GM12878 (cell line): ENCODE results near the gene NEXN. TPM values are rescaled to one million over a fixed set of nuclear protein-coding genes. Genes with fewer than 3 reads are reported as not detected.

Experiments used
- ATAC-seq: fragments of 200-7000 bp; cut with Tn5 transposase; 3 replicates; pipeline ENCODE4 v1.9.1; 2020; ENCODE audit warnings: mild to moderate bottlenecking, moderate library complexity
- Bru-seq: library from RNA; stranded (reverse); fragments of 400-500 nt; gene quantifications from one replicate; lab custom pipeline; 2021; lab: Mats Ljungman, UMichigan
- BruChase-seq, 2 experiments: library from RNA; stranded (reverse); fragments of 400-500 nt; gene quantifications; one replicate each; lab custom pipeline; 2021; lab: Mats Ljungman, UMichigan
- BruUV-seq: library from RNA; stranded (reverse); fragments of 400-500 nt; replicated peaks from 2 replicates; lab custom pipeline; 2021; lab: Mats Ljungman, UMichigan
- CTCF ChIA-PET: fragments of 300-600 bp; sonication (Branson Sonifier 250); formaldehyde crosslinking; extraction: SDS; loops from one replicate; lab custom pipeline; 2021; ENCODE audit warnings: inconsistent platforms; lab: Yijun Ruan, JAX
- POLR2A ChIA-PET: fragments of 350-600 bp; formaldehyde crosslinking; extraction: SDS; loops from one replicate; lab custom pipeline; 2021; ENCODE audit warnings: inconsistent platforms; lab: Charles Lee
- RAD21 ChIA-PET: fragments of 300-600 bp; sonication (Branson Sonifier 250); formaldehyde crosslinking; loops from one replicate; lab custom pipeline; 2023; ENCODE audit warnings: antibody characterized with exemption; ENCODE audit not compliant: unreplicated experiment; lab: Charles Lee
- SMC1A ChIA-PET: fragments of 300-600 bp; sonication (Branson Sonifier 250); formaldehyde crosslinking; loops from one replicate; lab custom pipeline; 2023; ENCODE audit not compliant: unreplicated experiment, uncharacterized antibody; lab: Charles Lee
- DNase-seq: peaks from one replicate; pipeline ENCODE4 v3.0.0-alpha.2; 2011; ENCODE audit warnings: low read depth, low spot score
- FAIRE-seq: peaks from 3 replicates; lab custom pipeline; 2011; peaks lifted over from hg19 to GRCh38; lab: Jason Lieb, UNC
- H2AFZ ChIP-seq: 2 replicates; pipeline ENCODE4 v1.6.0; 2011; ENCODE audit warnings: low read depth, low read length, control low read depth; ENCODE audit not compliant: control insufficient read depth
- H3K27ac ChIP-seq: 2 replicates; pipeline ENCODE4 v1.5.1; 2011; ENCODE audit warnings: control low read depth; ENCODE audit not compliant: control insufficient read depth, insufficient read depth
- H3K27me3 ChIP-seq, 2 experiments: replicated peaks in 1 of 2; 2 replicates each; pipeline versions ENCODE4 v1.6.0 to v1.6.1; 2011; ENCODE audit warnings: low read length in 1 of 2; ENCODE audit not compliant: control insufficient read depth in 2 of 2, insufficient read depth in 2 of 2
- H3K36me3 ChIP-seq, 2 experiments: 2 replicates each; pipeline ENCODE4 v1.5.1; 2011; ENCODE audit warnings: low read length in 1 of 2; ENCODE audit not compliant: control insufficient read depth in 2 of 2, insufficient read depth in 2 of 2
- H3K4me1 ChIP-seq: 2 replicates; pipeline ENCODE4 v1.6.1; 2011; ENCODE audit warnings: mild to moderate bottlenecking, low read length, moderate library complexity, mixed read lengths; ENCODE audit not compliant: control insufficient read depth, insufficient read depth
- H3K4me2 ChIP-seq: 2 replicates; pipeline ENCODE4 v1.6.0; 2011; ENCODE audit warnings: control low read depth; ENCODE audit not compliant: control insufficient read depth, insufficient read depth
- H3K4me3 ChIP-seq: fragments of 200-600 bp; sonication (generic); 2 replicates; pipeline ENCODE4 v1.5.1; 2016
- H3K79me2 ChIP-seq: 2 replicates; pipeline ENCODE4 v1.6.0; 2011; ENCODE audit warnings: low read length; ENCODE audit not compliant: control insufficient read depth, insufficient read depth
- H3K9ac ChIP-seq: 2 replicates; pipeline ENCODE4 v1.8.0; 2011; ENCODE audit warnings: low read length, control low read depth, mixed read lengths; ENCODE audit not compliant: control insufficient read depth, insufficient read depth
- H3K9me3 ChIP-seq: replicated peaks from 3 replicates; pipeline ENCODE4 v1.5.1; 2011; ENCODE audit warnings: mild to moderate bottlenecking, low read length; ENCODE audit not compliant: control insufficient read depth, insufficient read depth
- H4K20me1 ChIP-seq: 2 replicates; pipeline ENCODE4 v1.6.0; 2011; ENCODE audit not compliant: control insufficient read depth, insufficient read depth
- CHD4 ChIP-seq: fragments of 200-600 bp; sonication (generic); IDR thresholded peaks from 2 replicates; pipeline ENCODE4 v1.6.1; 2016; ENCODE audit warnings: mild to moderate bottlenecking
- EED ChIP-seq: sonication (generic); IDR thresholded peaks from 2 replicates; pipeline ENCODE4 v1.6.1; 2016; ENCODE audit warnings: antibody characterized with exemption, low read depth
- EZH2 ChIP-seq: IDR thresholded peaks from 2 replicates; pipeline ENCODE4 v1.6.1; 2012; ENCODE audit warnings: low read depth, mild to moderate bottlenecking, control low read depth, inconsistent platforms, low read length, borderline replicate concordance; ENCODE audit not compliant: control insufficient read depth
- MYB ChIP-seq: fragments of 150-350 bp; IDR thresholded peaks from 2 replicates; pipeline ENCODE4 v1.6.1; 2014; ENCODE audit warnings: mild to moderate bottlenecking, low read depth, low read length, borderline replicate concordance
- NBN ChIP-seq: fragments of 450-650 bp; IDR thresholded peaks from 2 replicates; pipeline ENCODE4 v1.6.1; 2016
- TARDBP ChIP-seq: IDR thresholded peaks from 2 replicates; pipeline ENCODE4 v1.6.1; 2016; ENCODE audit warnings: borderline replicate concordance
- ZNF24 ChIP-seq: fragments of 450-650 bp; IDR thresholded peaks from 2 replicates; pipeline ENCODE4 v1.6.1; 2017; ENCODE audit warnings: antibody characterized with exemption, mild to moderate bottlenecking
- WGBS: methylation state at CpG from one replicate; pipeline ENCODE4 v1.1.6; 2016; ENCODE audit warnings: low lambda C conversion rate; ENCODE audit not compliant: insufficient replicate concordance, insufficient coverage; ENCODE audit errors: missing lambda C conversion rate; 5-methylcytosine and 5-hydroxymethylcytosine counted together
- in situ Hi-C: fragments of 300-500 bp; cut with MboI; formaldehyde crosslinking; loops from 9 replicates; pipeline ENCODE4 v1.14.3; 2018; ENCODE audit warnings: mixed read lengths
- intact Hi-C: fragments of 100-400 bp; cut with micrococcal nuclease; formaldehyde crosslinking; loops from one replicate; pipeline ENCODE4 v1.14.2; 2022; ENCODE audit not compliant: unreplicated experiment
- long read RNA-seq, 2 experiments: library from polyadenylated mRNA; unstranded; transcript quantifications; one replicate each; pipeline ENCODE4 v2.0.0, GENCODE V29; 2019 to 2020
- polyA minus RNA-seq, 3 experiments: library from RNA; depleted of rRNA, polyadenylated mRNA; stranded (reverse); fragments of >200 nt; gene quantifications; 2 replicates each; pipeline ENCODE4 v1.2.3, GENCODE V29; 2011
- polyA plus RNA-seq, 11 experiments: library from polyadenylated mRNA; depleted of rRNA in 4 of 11; unstranded in 6 of 11; stranded (reverse) in 5 of 11; fragments of >200 nt; fragmentation: Nextera tagmentation in 4 of 11; fragmentation: Illumina TruSeq in 1 of 11; extraction: Ambion mirVana in 4 of 11; extraction: Trizol in 1 of 11; gene quantifications; 1 replicate in 1 of 11; 2 replicates in 10 of 11; pipeline versions ENCODE4 v1.2.1 to v1.2.3, GENCODE V29; 2011 to 2016; ENCODE audit warnings: inconsistent platforms in 2 of 11, missing spikeins in 2 of 11, low read depth in 1 of 11
- total RNA-seq, 4 experiments: library from RNA; depleted of rRNA in 3 of 4; stranded (reverse); fragments of >200 nt in 3 of 4; fragmentation: Illumina TruSeq in 1 of 4; extraction: Trizol in 1 of 4; gene quantifications; 2 replicates each; pipeline versions ENCODE4 v1.2.1 to v1.2.3, GENCODE V29; 2013 to 2021

Gene NEXN
- 2.3 and 2.8 TPM in 2 replicates for total RNA-seq (2013; cell fraction: nucleolus; rRNA removed)
- total RNA-seq (2014; rRNA removed) (7.3 and 11.1 TPM in 2 replicates), total RNA-seq (2014; rRNA removed; fragmentation: Illumina TruSeq; extraction: Trizol) (19.3 and 22.8 TPM in 2 replicates), total RNA-seq (2021) (7.2 and 7.8 TPM in 2 replicates), polyA plus RNA-seq (2011; rRNA removed) (2.5 and 4.0 TPM in 2 replicates), polyA plus RNA-seq (2014; fragmentation: Illumina TruSeq; extraction: Trizol) (46.6 and 65.6 TPM in 2 replicates), polyA plus RNA-seq (2014; fragmentation: Nextera tagmentation; extraction: Ambion mirVana) (10 to 100 TPM; 35.9 to 39.9 TPM), polyA plus RNA-seq (2014; rRNA removed) (7.5 and 10.5 TPM in 2 replicates), polyA plus RNA-seq (2016; fragmentation: Nextera tagmentation; extraction: Ambion mirVana) (10 to 100 TPM; 13.8 to 17.1 TPM), polyA minus RNA-seq (2011; rRNA and poly(A)+ RNA removed) (0.51 and 0.62 TPM in 2 replicates), Bru-seq, nascent RNA (percentile 43 among the genes with signal in this experiment), BruChase-seq, experiment 1, labeled RNA remaining after a 6-hour chase (percentile 47 among the genes with signal in this experiment), BruChase-seq, experiment 2, labeled RNA remaining after a 2-hour chase (percentile 50 among the genes with signal in this experiment)
- 2.6 TPM for polyA plus RNA-seq (2011; ENCODE audit: low read depth)
- 0.42 and 0.53 TPM in 2 replicates for polyA plus RNA-seq (2011; cell fraction: cytosol; rRNA removed)
- polyA plus RNA-seq (2011; cell fraction: nucleus; rRNA removed): 0.86 and 0.93 TPM in 2 replicates
- polyA plus RNA-seq (2012): 4.8 and 6.9 TPM in 2 replicates
- polyA minus RNA-seq (2011; cell fraction: cytosol; rRNA and poly(A)+ RNA removed): 0.31 TPM in 1 of 2 replicates, not detected in the other
- 0.48 and 0.96 TPM in 2 replicates for polyA minus RNA-seq (2011; cell fraction: nucleus; rRNA and poly(A)+ RNA removed)
- long read RNA-seq, experiment 1, partial matches to known transcripts: 1 of 3 reads
- long read RNA-seq, experiment 1, other reads (novel, unspliced or antisense): 1 of 3 reads
- long read RNA-seq, experiment 2, partial matches to known transcripts: 3 of 6 reads
- long read RNA-seq, experiment 2, other reads (novel, unspliced or antisense): 1 of 6 reads

DNA sequence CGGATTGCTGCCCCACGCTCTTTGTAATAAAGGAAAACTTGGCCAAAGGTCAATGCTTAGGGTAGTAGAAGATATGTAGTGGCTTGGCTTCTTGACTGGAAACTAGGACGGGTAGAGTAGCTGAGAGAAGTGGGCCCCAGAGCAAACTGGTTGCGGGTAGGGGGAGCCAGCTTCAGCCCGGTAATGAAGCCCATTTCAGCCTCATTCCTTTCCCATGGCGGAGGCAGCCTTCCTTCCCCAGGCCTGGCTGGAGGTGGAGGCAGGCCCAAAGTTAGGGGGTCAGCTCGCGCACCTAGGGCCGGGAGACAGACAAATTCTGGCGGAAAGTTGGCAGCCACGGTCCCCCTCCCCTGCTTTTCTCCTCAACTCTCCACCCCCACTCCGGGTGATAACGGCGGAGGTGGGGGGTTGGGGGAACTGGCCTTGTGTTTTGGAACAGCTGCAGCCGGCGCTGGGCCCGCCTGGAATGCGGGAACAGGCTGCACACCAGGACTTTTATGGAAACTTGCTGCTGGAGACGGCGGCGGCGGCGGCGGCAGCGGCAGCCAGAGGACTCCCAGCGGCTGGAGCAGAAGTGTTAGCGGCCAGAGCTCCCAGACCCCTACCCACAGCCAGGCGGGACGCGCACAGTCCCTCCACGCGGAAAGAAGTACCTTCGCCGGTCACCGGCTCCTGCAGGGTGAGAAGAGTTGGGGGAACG lies at the start of gene NEXN:
Gene NEXN (plus strand): TSS at position 544 of the 700 bp plus-strand sequence. CDS start 27,483 bp downstream, outside the sequence.
- CTCF ChIA-PET: interaction anchor here (0.6 kb wide), 2 partner anchors 226 to 380 kb away, joined by 3 read pairs; no protein-coding TSS in a partner anchor
- BruUV-seq: no TSS peak
- peak within 1 kb of the TSS; percentile 62 for H3K4me3 ChIP-seq
- no peaks in the 10 kb centered on the region for H3K9me3 ChIP-seq
- TF ChIP-seq MYB (no peak), EZH2 (no peak), EED (0 out of 2 replicates have a peak, but pooled peaks have one; percentile 22), TARDBP (no peak), ZNF24 (no peak), NBN (no peak), CHD4 (no peak)
- in situ Hi-C loops: no loop called here
- ATAC-seq (peak; percentile 56; the same call in 2 of the 3 replicates), FAIRE-seq (no peak), DNase-seq (no peak)
- SMC1A ChIA-PET: no interaction called here
- H3K79me2 ChIP-seq: no peaks in the 10 kb centered on the region
- no peaks in the 10 kb centered on the region for H3K4me1 ChIP-seq
- WGBS: 11% methylated on average over 36 of the region's 36 CpGs
- intact Hi-C loops: no loop called here
- no peak within 1 kb of the TSS for H3K27ac ChIP-seq
- H3K4me2 ChIP-seq: peak within 1 kb of the TSS; percentile 70
- no peaks in the 10 kb centered on the region; a peak in 1 of 4 replicates for H3K27me3 ChIP-seq
- RAD21 ChIA-PET: no interaction called here
- no peaks in the 10 kb centered on the region for H4K20me1 ChIP-seq
- H3K9ac ChIP-seq: no peak within 1 kb of the TSS; the same call in 1 of the 2 replicates
- POLR2A ChIA-PET: no interaction called here
- H3K36me3 ChIP-seq: no peaks in the 10 kb centered on the region
- H2AFZ ChIP-seq: peak within 1 kb of the TSS; percentile 65
